Body of pancreas (tissue), 4 donors: ENCODE data around the gene UBE2Q1. TPM values are rescaled to one million over a fixed set of nuclear protein-coding genes. Genes with fewer than 3 reads are reported as not detected.

Experiments
- ATAC-seq: fragments of 150-250 bp; one replicate; pipeline ENCODE4 v1.9.1; 2016
- DNase-seq, 4 donors: peaks; one replicate each; pipeline ENCODE4 v3.0.0-alpha.2; 2019
- H3K27ac ChIP-seq, 4 donors: fragments of 200-600 bp; sonication (generic); 1 replicate in 3 of 4; 2 replicates in 1 of 4; pipeline versions ENCODE4 v1.5.1 to v1.6.1; 2016 to 2019; ENCODE audit warnings: mild to moderate bottlenecking in 1 of 4, mixed read lengths in 1 of 4, moderate library complexity in 1 of 4
- H3K27me3 ChIP-seq, 2 donors: fragments of 200-600 bp; sonication (generic); one replicate each; pipeline ENCODE4 v1.6.0; 2016; ENCODE audit warnings: mild to moderate bottlenecking in 1 of 2
- H3K36me3 ChIP-seq, 2 donors: fragments of 200-600 bp; sonication (generic); replicated peaks in 1 of 2; 2 replicates each; pipeline ENCODE4 v1.5.1; 2016; ENCODE audit warnings: low read depth in 2 of 2; ENCODE audit not compliant: insufficient read depth in 1 of 2
- H3K4me1 ChIP-seq: fragments of 200-600 bp; sonication (generic); one replicate; pipeline ENCODE4 v1.6.0; 2016
- H3K4me3 ChIP-seq, 2 donors: fragments of 200-600 bp; sonication (generic); 1 replicate in 1 of 2; 2 replicates in 1 of 2; pipeline ENCODE4 v1.5.1; 2016 to 2019
- H3K9me3 ChIP-seq, 3 donors: fragments of 200-600 bp; sonication (generic); 1 replicate in 2 of 3; 2 replicates in 1 of 3; pipeline ENCODE4 v1.5.1; 2016
- POLR2A ChIP-seq, 3 donors: fragments of 450-650 bp; IDR thresholded peaks; one replicate each; pipeline ENCODE4 v1.6.1; 2016; ENCODE audit warnings: antibody characterized with exemption in 3 of 3, mild to moderate bottlenecking in 2 of 3
- WGBS, 2 donors: methylation state at CpG; one replicate each; pipeline ENCODE4 v1.1.5; 2017; 5-methylcytosine and 5-hydroxymethylcytosine counted together
- intact Hi-C: fragments of 100-400 bp; cut with DNase I; formaldehyde crosslinking; loops from one replicate; pipeline ENCODE4 v1.15.1; 2023
- total RNA-seq, 2 donors: library from RNA; depleted of rRNA; stranded (reverse); fragments of >200 nt; gene quantifications; one replicate each; pipeline ENCODE4 v1.1.0, GENCODE V29; 2016
- TF ChIP-seq, protein P1 (sequence below), 7 experiments: fragments of 450-650 bp in 4 of 7; fragments of 200-600 bp in 3 of 7; sonication (generic) in 3 of 7; IDR thresholded peaks; one replicate each; pipeline ENCODE4 v1.5.1; 2016 to 2019; ENCODE audit warnings: antibody characterized with exemption in 7 of 7

The UBE2Q1 gene
- total RNA-seq, 2 donors from 2014 or later: 19.8 to 25.7 TPM

DNA sequence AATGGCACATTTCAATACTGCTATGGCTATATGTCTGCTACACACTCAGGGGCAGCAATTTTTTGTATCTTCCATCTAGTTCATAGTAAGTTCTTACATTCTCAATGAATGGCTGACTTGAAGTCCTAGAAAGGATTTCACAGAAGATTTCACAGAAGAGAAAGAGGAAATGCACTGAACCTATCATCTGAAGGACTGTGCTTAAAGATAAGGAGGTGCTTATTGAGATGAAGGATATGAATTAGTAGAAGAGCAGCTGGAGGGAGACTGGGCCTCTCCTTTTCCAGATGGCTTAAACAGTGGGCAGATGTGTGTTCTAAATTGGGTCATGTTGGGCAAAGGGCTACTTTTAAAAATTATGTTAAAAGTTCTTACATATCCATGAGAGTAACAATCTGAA lies 34.9 kb upstream of the UBE2Q1 start:
- Histone ChIP-seq H3K36me3 (peaks cover 10 to 68% of the 10 kb centered on the region in 2 donors), H3K4me3 (no peak overlapping the region), H3K27me3 (no peaks in the 10 kb centered on the region), H3K9me3 (no peaks in the 10 kb centered on the region), H3K27ac (no peak overlapping the region), H3K4me1 (no peaks in the 10 kb centered on the region)
- TF ChIP-seq POLR2A (IDR thresholded peaks at IDR 0.05): no peak
- TF ChIP-seq, protein P1, sequence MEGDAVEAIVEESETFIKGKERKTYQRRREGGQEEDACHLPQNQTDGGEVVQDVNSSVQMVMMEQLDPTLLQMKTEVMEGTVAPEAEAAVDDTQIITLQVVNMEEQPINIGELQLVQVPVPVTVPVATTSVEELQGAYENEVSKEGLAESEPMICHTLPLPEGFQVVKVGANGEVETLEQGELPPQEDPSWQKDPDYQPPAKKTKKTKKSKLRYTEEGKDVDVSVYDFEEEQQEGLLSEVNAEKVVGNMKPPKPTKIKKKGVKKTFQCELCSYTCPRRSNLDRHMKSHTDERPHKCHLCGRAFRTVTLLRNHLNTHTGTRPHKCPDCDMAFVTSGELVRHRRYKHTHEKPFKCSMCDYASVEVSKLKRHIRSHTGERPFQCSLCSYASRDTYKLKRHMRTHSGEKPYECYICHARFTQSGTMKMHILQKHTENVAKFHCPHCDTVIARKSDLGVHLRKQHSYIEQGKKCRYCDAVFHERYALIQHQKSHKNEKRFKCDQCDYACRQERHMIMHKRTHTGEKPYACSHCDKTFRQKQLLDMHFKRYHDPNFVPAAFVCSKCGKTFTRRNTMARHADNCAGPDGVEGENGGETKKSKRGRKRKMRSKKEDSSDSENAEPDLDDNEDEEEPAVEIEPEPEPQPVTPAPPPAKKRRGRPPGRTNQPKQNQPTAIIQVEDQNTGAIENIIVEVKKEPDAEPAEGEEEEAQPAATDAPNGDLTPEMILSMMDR (IDR thresholded peaks at IDR 0.05): no peak
- ATAC-seq (no peak), DNase-seq (no peak)
- intact Hi-C loops: no loop called here

DNA sequence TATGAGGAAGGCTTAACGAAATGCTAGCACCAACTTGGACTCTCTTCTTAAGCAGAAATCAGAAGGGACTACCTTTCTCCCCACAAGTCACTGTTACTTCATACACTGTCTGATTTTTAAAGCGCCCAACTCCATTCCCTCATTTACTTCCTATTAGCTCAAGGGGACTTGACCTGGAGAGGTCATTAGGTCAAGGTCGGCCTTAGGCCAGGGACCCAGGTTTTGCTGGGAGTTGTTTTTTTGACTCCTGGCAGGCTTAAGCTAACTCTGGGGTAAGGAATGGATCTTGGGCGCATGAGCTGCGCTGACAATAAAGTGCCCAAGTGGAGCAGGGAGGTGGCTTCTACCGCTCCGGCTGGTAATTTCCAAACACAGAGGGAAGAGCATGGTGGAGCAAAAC lies 32.7 kb upstream of the UBE2Q1 start:
- intact Hi-C loops: no loop called here

DNA sequence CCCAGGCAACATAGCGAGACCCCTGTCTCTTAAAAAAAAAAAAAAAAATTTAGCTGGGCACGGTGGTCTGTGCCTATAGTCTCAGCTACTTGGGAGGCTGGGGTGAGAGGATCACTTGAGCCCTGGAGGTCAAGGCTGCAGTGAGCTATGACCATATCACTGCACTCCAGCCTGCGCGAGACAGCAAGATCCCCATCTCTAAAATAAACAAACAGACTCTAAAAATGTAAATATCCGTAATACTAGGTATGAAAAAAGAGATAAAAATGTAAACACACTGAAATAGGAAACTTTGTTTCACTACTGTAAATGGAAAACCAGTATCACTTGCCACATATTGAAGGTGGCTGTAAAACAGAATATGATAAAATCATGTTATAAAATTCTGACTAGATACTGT lies 32.3 kb upstream of the UBE2Q1 start:
- 52 to 66% methylated on average over 5 of the region's 5 CpGs for WGBS, 2 donors
- Histone ChIP-seq H3K4me1 (no peaks in the 10 kb centered on the region), H3K4me3 (no peak overlapping the region), H3K36me3 (peaks cover 10 to 65% of the 10 kb centered on the region in 2 donors), H3K27ac (no peak overlapping the region), H3K27me3 (no peaks in the 10 kb centered on the region), H3K9me3 (no peaks in the 10 kb centered on the region)
- intact Hi-C loops: no loop called here
- TF ChIP-seq, protein P1 (IDR thresholded peaks at IDR 0.05): no peak
- no peak for TF ChIP-seq POLR2A (IDR thresholded peaks at IDR 0.05)
- DNase-seq (no peak), ATAC-seq (no peak)

More for the DNA sequence above, 32.7 kb upstream of the UBE2Q1 start:
- no peaks in the 10 kb centered on the region for H3K4me1 ChIP-seq
- no peaks in the 10 kb centered on the region for H3K9me3 ChIP-seq
- H3K4me3 ChIP-seq: no peak overlapping the region
- 89 to 97% methylated on average over 7 of the region's 7 CpGs for WGBS, 2 donors
- DNase-seq (no peak), ATAC-seq (no peak)
- no peaks in the 10 kb centered on the region for H3K27me3 ChIP-seq
- TF ChIP-seq, protein P1 (IDR thresholded peaks at IDR 0.05): no peak
- TF ChIP-seq POLR2A (IDR thresholded peaks at IDR 0.05): no peak
- peaks cover 10 to 67% of the 10 kb centered on the region in 2 donors for H3K36me3 ChIP-seq
- H3K27ac ChIP-seq: no peak overlapping the region

DNA sequence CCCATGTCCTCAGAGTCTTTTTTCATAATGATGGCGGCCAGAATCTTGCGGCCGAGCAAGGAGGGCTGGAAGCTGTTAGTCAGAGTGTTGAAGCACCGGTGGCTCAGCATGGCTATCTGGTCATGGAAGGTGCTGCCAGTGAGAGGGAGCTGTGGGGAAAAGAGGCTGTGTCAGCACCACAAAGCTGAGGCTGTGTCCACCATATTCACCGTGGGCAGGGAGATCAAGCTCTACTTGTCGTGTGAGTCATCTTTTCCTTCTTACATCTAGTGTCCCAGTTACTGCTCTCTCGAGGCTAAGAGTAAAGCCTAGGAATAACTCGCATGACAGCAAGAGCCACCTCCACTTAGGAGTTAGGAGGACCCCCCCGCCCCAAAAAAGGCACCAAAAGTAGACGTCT lies 31.3 kb upstream of the UBE2Q1 start:
- DNase-seq (no peak), ATAC-seq (no peak)
- no peaks in the 10 kb centered on the region for H3K9me3 ChIP-seq
- H3K27me3 ChIP-seq: no peaks in the 10 kb centered on the region
- no peak overlapping the region for H3K27ac ChIP-seq
- no peaks in the 10 kb centered on the region for H3K4me1 ChIP-seq
- TF ChIP-seq POLR2A (IDR thresholded peaks at IDR 0.05): no peak
- TF ChIP-seq, protein P1 (IDR thresholded peaks at IDR 0.05): no peak
- peaks cover 10 to 66% of the 10 kb centered on the region in 2 donors for H3K36me3 ChIP-seq
- 77 to 91% methylated on average over 9 to 10 of the region's 10 CpGs for WGBS, 2 donors
- intact Hi-C loops: loop anchor here (10.0 kb wide), 1 partner anchor 65 kb away; no protein-coding TSS in a partner anchor
- no peak overlapping the region for H3K4me3 ChIP-seq

DNA sequence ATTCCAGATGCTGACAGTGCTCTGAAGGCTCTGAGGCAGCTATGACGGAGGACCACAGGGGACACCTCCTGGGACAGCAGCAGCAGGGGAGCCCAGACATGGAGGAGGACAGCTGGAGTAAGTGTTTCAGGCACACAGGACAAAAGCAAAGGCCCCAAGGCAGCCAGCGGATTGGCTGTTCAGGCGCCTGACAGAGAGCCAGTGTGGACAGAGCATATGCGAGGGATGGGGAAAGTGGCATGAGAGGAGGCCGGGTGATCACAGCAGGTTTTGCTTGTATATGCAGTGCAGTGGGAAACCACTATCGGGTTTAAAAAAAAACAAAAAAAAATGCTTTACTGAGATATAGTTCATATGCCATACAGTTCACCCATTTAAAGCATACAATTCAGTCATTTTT lies 28.2 kb upstream of the UBE2Q1 start:
- TF ChIP-seq, protein P1 (IDR thresholded peaks at IDR 0.05): no peak
- TF ChIP-seq POLR2A (IDR thresholded peaks at IDR 0.05): no peak
- Histone ChIP-seq H3K27ac (no peak overlapping the region), H3K4me1 (no peaks in the 10 kb centered on the region), H3K4me3 (no peak overlapping the region), H3K27me3 (no peaks in the 10 kb centered on the region), H3K9me3 (no peaks in the 10 kb centered on the region), H3K36me3 (peaks cover 20 to 80% of the 10 kb centered on the region in 2 donors)
- WGBS, 2 donors: 80 to 86% methylated on average over 6 of the region's 6 CpGs
- DNase-seq (no peak), ATAC-seq (no peak)
- intact Hi-C loops: loop anchor here (10.0 kb wide), 1 partner anchor 62 kb away; no protein-coding TSS in a partner anchor
